HG03469 (cell line): Measurements from ENCODE around the gene PLEKHG5.

ENCODE experiments used
- ATAC-seq: cut with Tn5 transposase; IDR thresholded peaks from one replicate; pipeline ENCODE4 v1.9.1; 2021; ENCODE audit warnings: mild to moderate bottlenecking, moderate library complexity, moderate number of reproducible peaks; ENCODE audit not compliant: unreplicated experiment

Gene PLEKHG5

DNA sequence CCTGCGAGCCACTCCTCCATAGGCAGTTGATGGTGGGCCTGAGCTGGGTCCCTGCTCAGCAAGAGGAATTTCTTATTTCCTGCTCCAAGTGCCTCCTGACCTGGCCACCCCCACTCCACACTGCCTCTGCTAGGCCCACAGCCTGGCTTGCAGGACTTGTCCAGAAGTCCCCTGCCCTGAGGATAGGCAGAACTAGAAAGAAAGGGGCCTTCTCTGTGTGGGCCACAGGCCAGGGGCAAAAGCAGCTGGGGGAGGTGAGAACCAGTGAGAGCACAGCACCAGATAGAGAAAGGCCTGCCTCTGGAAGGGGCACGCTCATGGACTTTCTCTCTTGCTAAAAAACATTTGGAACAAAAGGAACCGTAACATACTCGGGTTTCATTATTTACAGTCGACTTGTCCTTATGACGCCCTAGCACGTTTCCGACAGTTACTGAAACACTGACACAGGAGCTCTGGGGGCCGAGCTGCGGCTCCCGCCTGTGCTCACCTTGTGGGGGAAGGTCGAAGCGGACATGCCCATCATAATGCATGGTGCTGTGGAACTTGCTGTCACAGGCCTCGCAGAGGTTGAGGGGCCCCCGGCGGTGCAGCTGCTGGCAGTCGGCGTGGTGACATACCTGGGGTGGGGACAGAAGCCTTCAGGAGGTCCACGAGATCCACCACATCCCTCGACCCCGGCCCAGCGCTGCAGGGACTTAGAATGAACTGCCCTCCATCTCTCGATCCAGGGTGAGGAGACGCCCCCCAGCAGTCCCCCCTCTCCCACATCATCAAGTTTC, 14.2 kb downstream of the PLEKHG5 start:
- no peak for ATAC-seq

DNA sequence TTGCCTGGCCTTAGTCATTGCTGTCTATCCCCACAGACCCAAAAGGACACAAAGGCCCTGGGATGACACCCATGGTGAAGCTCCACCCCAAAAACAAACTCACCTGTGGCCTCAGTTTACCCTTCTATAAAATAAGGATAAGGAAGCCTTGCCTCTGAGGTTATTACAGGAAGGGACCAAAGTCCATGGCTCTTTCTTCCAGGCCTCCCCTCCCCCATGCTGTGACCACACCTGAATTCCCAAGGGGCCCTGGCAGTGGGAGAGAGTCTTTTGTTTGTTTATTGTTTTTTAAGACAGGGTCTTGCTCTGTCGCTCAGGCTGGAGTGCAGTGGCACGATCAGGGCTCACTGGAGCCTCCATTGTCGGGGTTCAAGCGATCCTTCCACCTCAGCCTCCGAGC, 15.0 kb downstream of the PLEKHG5 start:
- ATAC-seq, result no peak

DNA sequence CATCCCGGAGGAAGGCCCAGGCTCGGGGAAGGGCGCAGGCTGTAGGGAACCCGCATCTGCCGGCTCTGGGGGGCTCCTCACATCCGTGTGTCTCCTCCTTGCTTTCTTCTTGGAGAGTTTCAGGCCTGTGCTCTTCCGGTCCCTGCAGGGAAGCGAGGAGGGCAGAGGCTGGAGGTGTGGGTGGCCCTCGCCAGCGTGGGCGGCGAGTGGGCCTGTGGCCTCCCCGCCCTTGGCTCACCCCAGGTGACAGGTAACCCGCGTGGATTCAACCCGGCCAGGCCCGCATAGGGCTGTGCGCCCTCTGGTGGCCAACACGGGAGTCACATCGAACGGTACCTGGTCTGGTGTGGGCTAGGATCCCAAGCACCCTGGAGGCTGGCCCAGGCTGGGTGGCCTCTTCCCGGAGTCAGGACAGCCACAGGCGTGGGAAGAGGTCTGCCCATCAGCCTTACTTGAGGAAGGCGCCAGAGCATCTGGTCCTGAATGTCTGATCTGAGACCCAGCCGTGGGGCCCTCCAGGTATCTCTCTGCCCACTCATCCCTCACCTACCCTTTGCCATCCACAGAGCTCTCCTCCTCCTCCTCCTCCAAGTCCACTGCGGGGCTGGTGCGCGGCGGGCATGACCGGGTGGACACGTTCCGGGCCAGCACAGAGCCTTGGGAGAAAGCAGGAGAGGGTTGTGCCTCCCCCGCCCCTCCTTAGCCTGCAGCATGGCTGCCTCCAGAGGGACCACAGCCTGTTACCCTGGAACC, 15.9 kb downstream of the PLEKHG5 start:
- no peak for ATAC-seq

DNA sequence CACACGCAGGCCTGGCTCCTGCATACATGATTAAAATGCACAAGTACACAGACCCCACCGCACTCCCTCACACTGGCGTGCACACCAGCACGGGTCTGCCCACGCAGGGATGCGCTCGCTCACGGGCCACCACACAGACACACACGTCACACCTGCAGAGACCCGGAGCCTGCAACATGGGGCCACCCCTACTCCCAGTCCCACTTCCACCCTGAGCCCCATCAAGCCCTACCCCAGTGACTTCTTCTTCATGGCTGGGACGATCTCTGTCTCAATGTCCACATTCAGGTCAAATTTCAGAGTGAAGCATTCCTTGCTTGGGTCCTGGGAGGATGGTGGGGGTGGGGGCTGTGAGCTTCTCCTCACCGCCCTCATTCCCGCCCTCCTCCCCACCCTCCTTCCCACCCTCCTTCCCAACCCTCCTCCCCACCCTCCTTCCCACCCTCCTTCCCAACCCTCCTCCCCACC, 16.6 kb downstream of the PLEKHG5 start:
- ATAC-seq, result no peak

DNA sequence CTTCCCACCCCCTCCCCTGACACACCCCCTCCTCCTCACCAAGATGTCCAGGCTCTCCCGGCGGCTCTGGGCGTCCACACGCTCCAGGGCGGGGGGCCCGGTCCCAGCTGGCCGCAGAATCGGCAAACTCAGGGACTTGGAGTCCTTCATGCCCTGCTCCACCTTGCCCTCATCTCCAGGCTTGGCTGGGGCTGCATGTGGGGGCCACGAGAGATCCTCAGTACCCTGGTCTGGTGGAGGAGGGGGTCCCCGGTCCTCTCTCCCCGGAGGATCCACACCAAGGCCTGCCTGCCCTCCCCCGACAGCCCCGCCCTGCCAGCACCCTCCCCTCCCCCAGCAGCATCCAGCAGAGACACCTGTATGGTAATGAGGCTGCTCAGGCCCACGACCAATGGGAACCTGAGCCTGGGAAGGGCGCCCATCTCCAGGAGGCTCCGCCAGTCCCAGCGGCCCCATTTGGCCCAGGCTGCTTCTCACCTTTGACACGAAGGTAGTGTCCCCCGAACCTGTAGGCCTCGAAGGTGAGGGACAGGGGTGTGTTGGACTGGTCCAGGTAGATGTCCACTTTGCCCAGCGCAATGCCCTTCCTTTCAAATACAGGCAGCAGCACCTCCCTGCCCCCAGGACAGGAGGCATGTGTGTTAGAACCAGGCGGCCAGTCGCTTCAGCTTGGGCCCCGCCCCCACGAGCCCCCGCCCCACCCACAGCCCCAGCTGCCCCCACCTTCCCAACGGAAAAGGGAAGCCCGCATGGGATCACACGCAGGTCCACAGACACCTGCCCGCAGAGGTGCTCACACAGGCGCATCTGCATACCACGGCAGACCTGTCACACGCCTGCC, 17.3 kb downstream of the PLEKHG5 start:
- no peak for ATAC-seq

DNA sequence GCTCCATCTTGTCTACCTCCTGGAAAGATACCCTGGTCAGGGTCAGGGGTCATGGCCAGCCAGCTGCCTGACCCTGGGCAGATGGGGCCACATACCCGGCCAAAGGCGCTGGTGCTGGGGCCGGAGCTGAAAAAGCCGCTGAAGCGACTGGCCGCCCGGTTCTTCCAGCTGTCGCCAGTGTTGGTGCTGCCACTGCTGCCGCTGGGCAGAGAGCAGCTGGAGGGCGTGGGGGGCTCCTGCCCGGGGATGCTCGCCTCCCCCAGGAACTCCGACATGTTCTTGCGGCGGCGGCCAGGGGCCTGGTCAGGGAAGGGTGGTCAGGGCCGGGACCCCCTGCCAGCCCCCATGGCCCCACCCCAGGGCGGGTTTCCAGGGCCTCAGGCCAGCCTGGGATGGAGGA, 18.3 kb downstream of the PLEKHG5 start:
- no peak for ATAC-seq

DNA sequence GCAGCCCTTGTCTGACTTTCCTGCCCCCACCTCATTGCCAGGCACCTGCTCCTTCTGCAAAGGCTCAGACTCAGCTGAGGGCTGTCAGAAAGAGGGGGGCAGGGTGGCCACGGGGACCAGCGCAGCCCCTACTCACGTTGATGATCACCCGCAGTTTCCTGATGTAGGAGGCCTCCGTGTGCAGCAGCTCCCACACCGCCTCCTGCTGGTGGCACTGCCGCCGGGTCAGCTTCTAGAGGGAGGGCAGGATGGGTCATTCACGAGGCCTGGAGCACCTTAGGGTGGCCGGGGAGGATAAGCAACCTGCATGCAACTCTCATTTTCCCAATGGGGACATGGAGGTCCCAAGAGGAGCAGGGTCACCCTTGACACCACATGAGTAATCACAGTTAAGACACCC, 19.1 kb downstream of the PLEKHG5 start:
- ATAC-seq, result no peak

DNA sequence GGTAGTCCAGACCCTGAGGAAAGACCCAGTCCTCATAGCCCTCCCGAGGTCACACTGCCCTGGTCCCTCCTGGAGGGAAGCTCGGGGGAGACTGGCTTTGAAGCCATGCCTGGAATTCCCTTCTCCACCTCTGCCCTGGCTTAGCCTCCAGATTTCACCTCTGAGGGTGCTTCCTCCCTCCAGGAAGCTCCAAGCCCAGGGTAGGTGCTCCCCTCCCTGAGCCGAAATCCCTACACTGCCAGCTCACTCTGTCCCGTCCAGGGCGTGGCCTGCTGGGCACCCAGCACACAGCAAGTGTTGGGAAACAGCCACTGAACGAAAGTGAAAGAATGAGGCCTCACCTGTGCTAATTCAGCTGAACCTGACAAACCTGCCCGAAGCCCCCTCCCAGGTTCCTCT, 19.5 kb downstream of the PLEKHG5 start:
- no peak for ATAC-seq

DNA sequence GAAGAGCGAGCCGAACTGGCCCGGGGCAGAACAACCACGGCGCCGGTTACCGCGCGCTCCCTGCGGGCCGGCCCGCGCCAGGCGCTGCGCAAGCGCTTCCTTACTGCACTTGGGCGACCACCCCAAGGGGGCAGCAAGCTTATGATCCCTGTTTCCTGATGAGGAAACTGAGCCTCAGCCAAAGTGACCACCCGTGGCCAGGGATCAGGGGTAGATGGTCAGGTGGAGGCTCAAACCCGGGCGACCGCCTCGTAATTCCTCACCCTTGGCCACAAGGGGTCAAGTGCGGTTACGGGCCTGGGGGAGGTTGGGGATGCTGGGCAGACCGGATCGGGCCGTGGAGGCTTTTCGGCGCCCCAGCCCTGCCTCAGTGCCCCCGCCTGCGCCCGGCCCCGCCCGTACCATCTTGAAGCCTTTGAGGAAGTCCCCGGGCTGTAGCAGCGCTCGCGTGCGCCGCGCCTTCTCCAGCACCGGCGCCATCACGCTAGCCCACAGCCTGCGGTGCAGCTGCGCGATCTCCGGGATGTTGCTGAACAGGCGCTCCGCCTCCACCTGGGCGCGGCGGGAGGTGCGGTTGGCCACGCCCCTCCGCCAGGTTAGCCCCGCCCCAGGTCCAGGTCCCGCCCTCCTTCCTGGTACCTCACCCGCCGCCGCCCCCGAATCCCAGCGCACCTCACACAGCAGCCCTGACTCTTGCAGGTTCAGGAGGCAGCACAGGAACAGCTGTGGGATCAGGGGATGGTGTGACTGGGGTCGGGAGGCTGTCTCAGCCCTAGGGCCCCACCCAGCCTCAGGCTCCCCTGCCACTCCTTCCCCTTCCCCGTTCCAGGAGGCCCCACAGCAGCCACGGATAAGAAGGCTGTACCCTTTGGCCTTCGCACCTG, 20.1 kb downstream of the PLEKHG5 start:
- no peak for ATAC-seq

DNA sequence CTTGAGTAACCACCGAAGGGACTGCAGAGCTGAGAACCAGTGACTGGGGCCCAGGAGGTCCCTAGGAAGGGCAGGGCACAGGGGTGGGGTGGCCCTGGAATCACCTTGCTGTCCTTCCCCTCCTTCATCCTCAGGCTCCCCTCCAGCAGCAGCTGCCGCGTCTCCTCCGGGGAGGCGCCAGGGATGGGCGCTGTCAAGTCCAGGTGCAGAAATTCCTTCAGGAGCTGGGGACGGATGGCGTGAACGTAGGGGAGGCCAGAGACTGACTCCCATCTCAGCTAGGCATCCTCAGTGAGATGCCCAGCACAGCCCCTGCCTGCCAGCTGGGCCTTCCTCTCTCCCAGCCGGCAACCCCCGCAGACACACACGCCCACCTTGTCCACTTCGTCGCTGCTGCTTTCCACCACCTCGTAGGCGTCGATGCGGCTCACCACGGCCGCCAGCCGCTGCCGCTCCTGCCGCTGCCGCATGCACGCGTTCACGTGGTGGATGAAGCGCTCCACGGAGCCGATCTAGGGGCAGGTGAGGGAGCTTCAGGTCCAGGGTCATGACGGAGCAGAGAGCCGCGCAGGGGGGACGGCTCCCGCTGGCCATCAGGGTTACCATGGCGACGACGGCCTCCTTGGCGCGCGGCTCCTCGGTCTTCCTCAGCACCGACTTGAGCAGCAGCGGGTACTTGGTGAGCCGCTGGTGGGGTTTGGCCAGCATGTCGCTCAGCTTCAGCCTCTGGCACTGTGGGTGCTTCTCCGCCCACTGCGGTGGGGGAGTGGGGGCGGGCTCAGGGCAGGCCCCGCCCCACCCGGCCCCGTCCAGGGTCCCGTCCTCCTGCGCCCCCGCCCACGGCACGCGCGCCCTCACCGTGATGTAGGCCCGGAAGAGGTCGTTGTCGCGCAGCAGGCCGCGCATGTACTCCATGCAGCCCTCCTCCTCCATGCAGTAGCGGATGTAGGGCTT, 21.1 kb downstream of the PLEKHG5 start:
- no peak for ATAC-seq

DNA sequence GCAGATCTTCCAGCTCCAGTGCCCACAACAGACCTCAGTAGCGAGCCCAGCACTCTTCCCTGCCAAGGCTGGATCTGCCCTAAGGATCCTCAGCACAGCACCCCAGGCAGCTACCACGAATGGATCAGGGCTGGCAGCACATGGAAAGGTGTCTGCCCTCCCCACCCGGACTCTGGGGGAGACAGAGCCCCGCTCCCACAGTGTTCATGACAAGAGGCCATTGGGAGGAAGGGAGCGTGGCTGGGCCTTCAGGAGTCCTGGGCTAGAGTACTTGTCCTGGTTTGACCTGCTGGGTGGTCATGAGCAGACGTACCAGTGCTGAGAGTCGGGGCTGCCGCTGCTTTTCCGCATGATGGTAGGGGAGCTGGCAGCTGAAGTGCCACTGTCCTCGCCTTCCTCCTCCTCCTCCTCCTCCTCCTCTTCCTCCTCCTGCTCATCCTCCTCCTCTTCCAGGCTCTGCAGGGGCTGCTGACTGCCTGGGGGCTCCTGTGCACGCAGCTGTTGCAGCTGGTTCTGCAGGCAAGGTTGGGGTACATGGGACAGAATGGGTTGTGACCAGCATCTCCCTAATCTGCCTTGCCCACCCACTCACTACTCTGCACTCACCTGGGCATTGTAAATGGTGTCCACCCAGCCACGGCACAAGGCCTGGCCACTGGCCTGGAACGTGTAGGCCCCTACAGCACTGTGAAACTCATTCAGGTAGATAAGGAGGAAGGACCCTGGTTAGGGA, 22.6 kb downstream of the PLEKHG5 start:
- ATAC-seq, result no peak

DNA sequence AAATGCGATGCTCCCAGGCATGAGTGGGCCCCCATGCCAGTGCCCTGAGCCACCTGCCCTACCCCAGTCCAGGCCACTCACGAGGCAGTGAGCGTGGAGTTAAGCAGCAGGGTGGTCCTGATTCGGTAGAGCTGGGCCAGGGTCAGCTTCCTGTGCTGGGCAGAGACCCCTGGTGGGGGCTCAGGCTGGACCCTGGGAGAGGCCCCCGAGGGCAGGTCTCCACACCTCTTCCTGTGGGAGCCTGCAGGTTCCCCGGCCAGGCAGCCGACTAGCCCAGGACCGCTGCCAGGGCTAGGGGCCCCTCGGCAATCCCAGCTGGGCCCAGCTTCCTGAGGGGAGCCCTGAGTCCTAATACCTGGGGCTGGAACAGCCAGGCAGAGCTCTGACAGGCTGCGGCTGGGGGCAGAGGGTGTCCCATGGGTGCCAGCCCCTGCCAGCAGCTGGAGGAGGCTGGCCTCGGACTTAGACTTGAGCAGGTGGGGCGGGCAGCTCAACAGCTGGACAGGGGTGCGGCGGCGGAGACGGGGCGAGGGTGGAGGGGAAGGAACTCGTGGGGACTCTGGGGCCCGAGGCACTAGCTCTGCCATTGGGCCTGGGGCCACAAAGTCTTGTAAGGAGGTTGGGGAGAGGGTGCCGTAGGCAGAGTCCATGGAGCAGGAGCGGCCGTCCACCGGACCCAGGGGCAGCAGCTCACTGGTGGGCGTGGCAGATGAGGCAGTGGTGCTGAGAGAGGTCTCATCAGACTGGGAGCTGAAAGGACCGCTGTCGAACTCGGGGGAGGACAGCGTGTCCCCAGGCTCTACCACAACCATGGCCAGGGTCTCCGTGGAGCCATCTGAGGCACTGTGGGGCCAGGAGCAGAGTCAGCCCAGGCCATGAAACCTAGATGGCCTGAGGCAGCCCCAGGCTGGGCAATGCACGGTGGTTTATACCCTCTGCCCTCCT, 23.5 kb downstream of the PLEKHG5 start:
- ATAC-seq, result no peak

DNA sequence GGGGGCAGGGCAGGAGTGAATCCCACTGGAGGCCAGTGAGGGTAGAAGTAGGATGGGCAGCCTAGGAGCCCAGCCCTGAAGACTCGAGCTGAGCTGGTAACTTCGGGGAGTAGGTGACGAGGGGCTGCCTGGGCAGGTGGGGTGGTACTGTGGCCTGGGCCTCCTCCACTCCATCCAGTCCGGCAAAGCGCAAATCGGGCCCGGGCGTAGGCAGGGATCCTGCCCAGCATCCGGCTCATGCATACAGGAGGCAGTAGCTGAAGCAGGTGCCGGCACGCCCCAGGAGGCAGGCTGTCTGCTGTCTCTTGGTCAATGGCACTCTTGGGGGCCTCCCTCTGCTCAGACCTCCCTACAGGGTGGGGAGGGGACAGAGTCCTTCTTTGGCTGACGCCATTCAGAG, 24.2 kb downstream of the PLEKHG5 start:
- ATAC-seq, result no peak

DNA sequence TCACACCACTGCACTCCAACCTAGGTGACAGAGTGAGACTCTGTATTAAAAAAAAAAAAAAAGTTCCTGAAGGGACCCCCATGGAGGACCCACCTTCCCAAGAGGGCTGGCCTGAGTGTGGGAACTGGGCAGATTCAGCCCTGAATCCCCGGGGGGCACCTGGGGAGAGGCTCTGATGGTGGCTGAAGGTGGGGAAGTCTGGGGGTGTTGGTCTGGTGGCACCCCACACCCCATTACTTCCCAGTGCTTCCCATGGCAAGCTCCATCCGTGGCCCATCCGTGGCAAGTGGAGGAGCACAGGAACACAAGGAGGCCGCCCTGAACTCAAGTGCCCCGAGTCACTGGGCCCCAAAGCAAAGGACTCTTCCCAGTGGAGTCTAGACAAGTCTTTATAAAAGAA, 24.7 kb downstream of the PLEKHG5 start:
- no peak for ATAC-seq

DNA sequence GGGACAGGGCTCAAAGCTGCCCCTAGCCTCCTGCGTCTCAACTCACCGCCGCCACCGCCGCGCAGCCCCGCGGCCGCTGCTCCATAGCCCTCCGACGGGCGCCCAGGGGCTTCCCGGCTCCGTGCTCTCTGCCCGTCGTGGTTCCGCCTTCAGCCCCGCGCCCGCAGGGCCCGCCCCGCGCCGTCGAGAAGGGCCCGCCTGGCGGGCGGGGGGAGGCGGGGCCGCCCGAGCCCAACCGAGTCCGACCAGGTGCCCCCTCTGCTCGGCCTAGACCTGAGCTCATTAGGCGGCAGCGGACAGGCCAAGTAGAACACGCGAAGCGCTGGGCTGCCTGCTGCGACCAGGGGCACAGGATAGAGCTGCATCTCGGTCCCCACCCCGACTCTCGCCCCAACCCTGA, 25.4 kb downstream of the PLEKHG5 start, which contains the start of gene TNFRSF25:
Gene TNFRSF25, minus strand, starts transcription at position 151 of the 400 bp plus-strand sequence. Its CDS starts 66 bp downstream, at position 85.
- no peak for ATAC-seq

DNA sequence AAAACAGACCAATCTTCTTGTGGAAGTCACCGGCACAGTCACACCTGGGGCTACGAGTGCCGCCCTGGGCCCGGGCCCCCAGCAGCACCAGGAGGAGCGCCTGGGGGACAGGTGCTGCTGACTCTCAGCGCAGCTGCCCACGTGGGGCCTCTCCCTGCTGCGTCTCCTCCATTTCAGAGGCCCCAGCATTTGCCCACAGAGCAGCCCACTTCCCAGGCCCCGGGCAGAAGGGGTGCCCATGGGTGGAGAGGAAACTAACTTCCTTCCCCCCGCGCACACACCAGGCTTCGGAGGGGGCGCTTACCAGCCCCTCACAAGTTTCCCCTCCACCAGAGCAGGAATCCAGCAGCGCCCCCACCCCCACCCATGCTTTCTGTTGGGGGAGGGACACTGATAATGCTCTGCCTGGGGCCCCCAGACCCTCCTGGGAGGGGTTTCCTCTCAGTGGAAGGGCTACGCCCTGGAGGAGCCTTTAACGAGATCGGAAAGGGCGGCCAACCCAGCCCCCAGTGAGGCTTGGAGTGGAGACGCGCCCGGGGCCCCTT, 25.9 kb downstream of the PLEKHG5 start:
- no peak for ATAC-seq

DNA sequence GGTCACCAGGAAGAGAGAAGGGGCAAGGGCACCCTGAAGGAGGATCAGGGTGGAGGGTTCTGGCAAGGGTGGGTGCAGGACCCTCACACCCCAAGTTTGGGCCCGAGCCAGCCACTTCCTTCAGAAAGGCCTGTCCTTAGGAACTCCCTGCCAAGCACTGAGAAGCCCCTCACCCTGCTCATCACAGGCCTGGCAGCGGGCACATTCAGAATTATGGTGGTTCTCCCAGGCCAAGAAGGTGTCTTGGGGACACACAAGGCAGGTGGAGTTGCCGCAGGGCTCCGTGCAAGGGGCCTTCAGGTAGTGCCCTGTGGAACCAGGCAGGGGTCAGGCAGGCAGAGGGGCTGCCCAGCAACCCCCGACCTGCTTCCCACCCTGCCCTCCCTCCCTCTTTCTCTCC, 26.6 kb downstream of the PLEKHG5 start:
- ATAC-seq, result no peak
